DMS114 treated with DMSO at 0.1 percent for 48 hours (cell line): ENCODE results near the gene KRTAP29-1.
"Not testable (repeated sequence)": the region's sequence is repeated elsewhere in the genome, so short reads cannot be mapped to it uniquely, and the experiment has no call there.

Experiments
- DNase-seq: peaks from one replicate; lab custom pipeline; 2025; ENCODE audit not compliant: unreplicated experiment; lab: John Stamatoyannopoulos, UW

The KRTAP29-1 gene

DNA sequence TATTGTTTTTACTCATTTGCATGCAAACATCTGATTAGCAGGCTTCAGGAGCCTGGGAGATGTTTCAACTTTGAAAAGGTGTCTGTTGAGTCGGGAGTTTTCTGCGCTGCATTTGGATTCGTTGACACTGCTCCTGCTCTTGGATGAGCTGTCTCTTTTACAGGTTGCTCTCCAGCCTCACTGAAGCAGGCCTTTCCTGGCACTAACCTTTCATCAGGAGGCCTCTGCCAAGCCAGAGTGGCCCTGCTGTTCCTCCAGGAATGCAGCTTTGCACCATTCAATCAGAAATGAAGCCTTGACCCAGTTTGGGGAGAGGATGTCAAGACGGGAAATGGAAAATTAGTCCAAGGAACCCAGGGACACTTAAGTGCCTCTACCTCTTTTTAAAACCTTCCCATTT lies 330 bp upstream of the KRTAP29-1 start:
- no peak for DNase-seq

DNA sequence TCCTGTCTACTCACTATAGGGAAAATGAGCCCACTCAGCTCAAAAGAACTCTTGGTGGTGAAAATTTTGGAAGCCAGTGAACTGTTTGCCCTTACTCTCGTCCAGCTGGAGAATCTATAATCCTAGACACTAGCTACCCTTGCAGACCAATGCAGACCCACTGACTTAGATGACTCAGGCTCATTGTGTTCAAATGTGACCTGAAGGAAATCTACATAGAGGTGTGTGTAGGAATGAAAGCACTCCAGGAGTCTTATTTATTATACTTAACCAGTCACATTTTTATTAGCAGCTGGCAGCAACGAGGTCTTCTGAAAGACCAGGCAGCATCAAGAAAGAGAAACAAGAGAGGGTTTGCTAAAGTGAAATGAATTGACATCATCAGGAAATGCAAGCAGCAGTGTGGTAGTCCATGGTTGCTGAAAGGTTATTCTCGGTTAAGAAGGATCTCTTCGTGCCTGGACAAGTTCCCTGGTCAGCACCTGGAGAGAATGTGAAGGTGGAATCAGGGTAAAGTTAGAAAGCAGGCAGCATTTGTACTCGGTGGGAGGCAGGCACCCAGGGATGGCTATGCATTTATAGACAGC lies 1.4 kb downstream of the KRTAP29-1 start:
- DNase-seq: no peak

GRCh38 chr17:41298458-41299135 lies 4.1 kb downstream of the KRTAP29-1 start:
- DNase-seq: no peak

- DNase-seq: no peak
Measured at GRCh38 chr17:41296846-41297245, 5.8 kb downstream of the KRTAP29-1 start.

DNA sequence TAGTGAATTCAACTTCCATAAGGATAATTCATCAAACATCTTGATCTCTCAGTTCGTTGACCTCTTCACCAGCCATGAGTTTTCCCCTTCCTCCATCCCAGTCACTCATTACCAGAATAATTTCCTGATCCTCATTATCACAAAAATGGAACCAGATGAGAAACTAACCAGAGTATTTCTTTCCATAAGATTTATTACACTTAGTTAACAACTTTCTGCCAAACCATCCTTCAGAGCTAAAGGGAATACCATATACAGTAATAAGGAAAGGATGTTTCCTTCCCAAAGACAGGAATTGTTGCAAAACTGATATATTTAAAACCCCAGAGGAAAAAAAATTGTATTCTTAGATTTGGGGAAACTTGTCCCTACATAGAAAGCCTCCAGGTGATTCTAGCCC lies 8.6 kb downstream of the KRTAP29-1 start:
- no peak for DNase-seq

GRCh38 chr17:41287050-41287449 lies 15.6 kb downstream of the KRTAP29-1 start:
- DNase-seq: no peak

DNA sequence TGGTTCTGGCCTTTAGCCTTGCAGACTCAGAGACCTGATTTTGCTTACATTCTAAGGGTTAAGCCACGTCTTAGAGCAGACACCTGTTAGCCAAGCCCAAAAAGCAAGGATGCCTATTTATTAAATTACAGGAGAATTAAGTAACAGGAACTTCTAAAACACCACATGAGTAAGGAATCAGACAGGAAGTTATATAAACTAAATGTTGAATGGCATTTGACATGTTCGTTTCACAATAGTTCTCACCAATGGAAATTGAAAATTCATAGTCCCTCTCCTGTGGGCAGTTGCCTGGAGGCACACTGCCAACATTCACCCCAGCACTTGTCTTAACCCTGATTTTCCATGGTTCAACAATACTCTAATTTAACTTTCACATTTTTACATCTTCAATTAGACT lies 18.1 kb downstream of the KRTAP29-1 start:
- DNase-seq: no peak

DNA sequence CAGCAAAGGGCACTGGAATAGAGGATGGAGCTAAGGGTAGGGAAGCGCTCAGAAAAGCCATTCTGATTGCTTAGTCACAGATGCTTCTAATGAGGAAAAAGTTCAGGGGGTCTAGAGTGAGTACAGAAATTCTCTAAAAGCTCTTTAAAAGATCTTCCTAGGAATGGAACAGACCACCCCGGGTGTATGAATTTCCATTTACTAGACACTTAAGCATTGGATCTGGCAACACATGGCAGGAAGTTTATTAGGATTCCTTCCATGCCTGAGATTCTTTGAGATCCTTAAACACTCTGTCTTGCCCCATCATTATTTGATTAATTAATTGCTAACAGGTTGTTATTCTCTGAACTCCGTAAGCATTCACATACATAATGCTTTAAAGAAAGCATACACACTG lies 18.6 kb downstream of the KRTAP29-1 start:
- DNase-seq: no peak

GRCh38 chr17:41278176-41278955 lies 24.3 kb downstream of the KRTAP29-1 start:
- DNase-seq: no peak

DNA sequence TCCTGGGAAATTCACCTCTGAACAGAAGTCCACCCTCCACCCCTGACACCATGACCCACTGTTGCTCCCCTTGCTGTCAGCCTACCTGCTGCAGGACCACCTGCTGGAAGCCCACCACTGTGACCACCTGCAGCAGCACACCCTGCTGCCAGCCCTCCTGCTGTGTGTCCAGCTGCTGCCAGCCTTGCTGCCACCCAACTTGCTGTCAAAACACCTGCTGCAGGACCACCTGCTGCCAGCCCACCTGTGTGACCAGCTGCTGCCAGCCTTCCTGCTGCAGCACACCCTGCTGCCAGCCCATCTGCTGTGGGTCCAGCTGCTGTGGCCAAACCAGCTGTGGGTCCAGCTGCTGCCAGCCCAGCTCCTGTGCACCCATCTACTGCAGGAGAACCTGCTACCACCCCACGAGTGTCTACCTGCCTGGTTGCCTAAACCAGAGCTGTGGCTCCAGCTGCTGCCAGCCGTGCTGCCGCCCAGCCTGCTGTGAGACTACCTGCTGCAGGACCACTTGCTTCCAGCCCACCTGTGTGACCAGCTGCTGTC lies 26.9 kb downstream of the KRTAP29-1 start, which contains the start of gene KRTAP9-7:
Gene KRTAP9-7 (plus strand): TSS at position 51 of the 543 bp plus-strand sequence. CDS start 0 bp downstream, at position 51.
- DNase-seq: not testable (repeated sequence)

- DNase-seq: no peak
Measured at GRCh38 chr17:41271858-41272257, 30.8 kb downstream of the KRTAP29-1 start.

- not testable (repeated sequence) for DNase-seq
Measured at GRCh38 chr17:41271323-41271722, 31.3 kb downstream of the KRTAP29-1 start.

- no peak for DNase-seq
Measured at GRCh38 chr17:41267711-41268110, 34.9 kb downstream of the KRTAP29-1 start.

GRCh38 chr17:41265078-41265477 lies 37.6 kb downstream of the KRTAP29-1 start, which contains the start of gene KRTAP9-6:
TSS of gene KRTAP9-6 (plus strand) at chr17:41265378. CDS start at chr17:41265378, 0 bp downstream.
- no peak for DNase-seq

DNA sequence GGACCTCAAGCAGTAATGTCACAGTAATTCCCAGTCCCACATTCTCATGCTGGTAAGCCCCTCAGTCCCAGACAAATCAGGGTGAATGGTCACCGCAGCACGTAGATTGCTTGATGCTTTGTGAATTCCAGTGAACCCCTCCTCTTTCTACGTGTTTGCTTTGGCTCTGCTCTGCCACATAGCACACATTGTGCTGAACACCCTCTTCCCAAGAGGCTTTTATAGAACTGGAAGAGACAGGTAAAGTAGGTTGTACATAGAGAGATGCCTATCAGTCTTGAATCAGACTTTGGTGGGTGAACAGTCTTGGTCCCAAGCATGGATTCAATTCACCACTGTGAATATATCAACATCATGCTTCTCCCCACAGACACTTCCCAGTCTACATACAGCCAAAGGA lies 38.1 kb downstream of the KRTAP29-1 start:
- no peak for DNase-seq

DNA sequence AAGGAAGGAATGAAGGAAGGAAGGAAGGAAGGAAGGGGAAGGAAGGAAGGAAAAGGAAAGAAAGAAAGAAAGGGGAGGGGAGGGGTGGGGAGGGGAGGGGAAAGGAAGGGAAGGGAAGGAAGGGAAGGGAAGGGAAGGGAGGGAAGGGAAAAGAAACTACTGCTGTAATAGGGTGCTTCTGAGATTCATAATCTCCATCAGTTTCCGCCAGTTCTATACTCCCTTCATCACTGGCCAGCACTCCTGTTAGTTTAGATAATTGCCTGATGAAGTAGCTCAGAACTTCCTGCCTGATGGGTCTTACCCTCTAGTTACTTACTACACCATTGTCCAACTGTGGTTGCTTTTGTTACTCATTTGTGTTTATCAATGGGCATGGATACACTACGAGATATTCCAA lies 39.4 kb downstream of the KRTAP29-1 start:
- DNase-seq: no peak

DNA sequence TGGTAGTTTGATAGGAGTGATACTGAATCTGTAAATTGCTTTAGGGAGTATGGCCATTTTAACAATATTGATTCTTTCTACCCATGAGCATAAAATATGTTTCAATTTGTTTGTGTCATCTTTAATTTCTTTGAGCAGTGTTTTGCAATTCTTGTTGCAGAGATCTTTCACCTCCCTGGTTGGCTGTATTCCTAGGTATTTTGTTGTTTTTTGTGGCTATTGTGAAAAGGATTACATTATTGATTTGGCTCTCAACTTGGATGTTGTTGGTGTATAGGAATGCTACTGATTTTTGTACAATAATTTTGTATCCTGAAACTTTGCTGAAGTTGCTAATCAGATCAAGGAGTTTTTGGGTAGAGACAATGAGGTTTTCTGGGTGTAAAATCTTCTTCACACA lies 44.2 kb downstream of the KRTAP29-1 start:
- no peak for DNase-seq

DNA sequence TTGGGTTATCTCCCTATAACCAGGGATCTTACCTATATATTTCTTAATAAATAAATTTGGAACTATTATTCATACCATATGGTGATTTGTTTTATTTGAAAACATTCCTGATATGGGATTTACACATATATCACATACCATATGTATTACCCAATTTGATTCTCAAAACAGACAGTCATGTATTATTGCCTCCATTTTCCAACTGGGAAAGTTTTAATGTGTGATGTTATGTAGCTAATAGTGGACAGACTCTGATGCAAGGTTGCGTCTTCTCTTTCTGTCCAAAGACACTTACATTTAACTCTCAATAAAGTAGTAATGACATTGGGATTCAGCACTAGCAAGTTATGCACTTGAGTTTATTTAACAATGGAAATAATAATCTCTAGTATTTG lies 46.4 kb downstream of the KRTAP29-1 start:
- DNase-seq: no peak

DNA sequence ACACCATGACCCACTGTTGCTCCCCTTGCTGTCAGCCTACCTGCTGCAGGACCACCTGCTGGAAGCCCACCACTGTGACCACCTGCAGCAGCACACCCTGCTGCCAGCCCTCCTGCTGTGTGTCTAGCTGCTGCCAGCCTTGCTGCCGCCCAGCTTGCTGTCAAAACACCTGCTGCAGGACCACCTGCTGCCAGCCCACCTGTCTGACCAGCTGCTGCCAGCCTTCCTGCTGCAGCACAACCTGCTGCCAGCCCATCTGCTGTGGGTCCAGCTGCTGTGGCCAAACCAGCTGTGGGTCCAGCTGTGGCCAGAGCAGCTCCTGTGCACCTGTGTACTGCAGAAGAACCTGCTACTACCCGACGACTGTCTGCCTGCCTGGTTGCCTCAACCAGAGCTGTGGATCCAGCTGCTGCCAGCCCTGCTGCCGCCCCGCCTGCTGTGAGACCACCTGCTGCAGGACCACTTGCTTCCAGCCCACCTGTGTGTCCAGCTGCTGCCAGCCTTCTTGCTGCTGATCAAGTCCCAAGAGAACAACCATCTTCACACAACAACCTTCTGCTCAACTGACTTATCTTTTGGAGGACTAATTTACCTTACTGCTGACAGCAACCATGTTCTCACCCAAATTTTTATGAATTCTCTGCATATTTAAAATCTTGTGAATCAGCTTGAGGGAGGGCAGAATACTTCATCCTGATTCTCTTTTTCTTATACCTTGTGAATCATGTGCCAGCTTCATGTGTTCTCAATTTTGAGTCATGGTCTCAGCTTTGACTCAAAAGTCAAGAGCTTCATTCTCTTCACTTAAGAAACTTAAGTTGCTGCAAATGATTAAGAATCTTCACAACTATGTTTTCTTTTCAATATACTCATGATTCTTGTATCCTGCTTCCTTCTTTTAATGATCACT lies 47.0 kb downstream of the KRTAP29-1 start, which contains the start of gene KRTAP9-9:
Gene KRTAP9-9 (plus strand): TSS at position 4 of the 910 bp plus-strand sequence.
- DNase-seq: not testable (repeated sequence)

GRCh38 chr17:41254861-41255260 lies 47.8 kb downstream of the KRTAP29-1 start:
- no peak for DNase-seq
